IMR-90 (cell line): ENCODE measurements around the gene CTNNA2. TPM values are rescaled to one million over a fixed set of nuclear protein-coding genes. Genes with fewer than 3 reads are reported as not detected.
A peak's percentile ranks its signal among the peaks of the same experiment; 100 is the strongest.

Experiments used
- ATAC-seq: fragments of 200-7000 bp; cut with Tn5 transposase; 2 replicates; pipeline ENCODE4 v1.9.1; 2020; ENCODE audit warnings: low read depth, mild to moderate bottlenecking, moderate library complexity
- BruUV-seq: library from RNA; stranded (reverse); fragments of 400-500 nt; replicated peaks from 2 replicates; lab custom pipeline; 2021; lab: Mats Ljungman, UMichigan
- CTCF ChIA-PET: fragments of 300-600 bp; formaldehyde crosslinking; extraction: SDS; loops from one replicate; lab custom pipeline; 2021; ENCODE audit warnings: antibody characterized with exemption; lab: Yijun Ruan, JAX
- POLR2A ChIA-PET: fragments of 300-600 bp; sonication (Branson Sonifier 250); formaldehyde crosslinking; loops from one replicate; lab custom pipeline; 2022; ENCODE audit warnings: antibody characterized with exemption; ENCODE audit not compliant: unreplicated experiment; lab: Charles Lee
- DNase-seq: peaks from one replicate; pipeline ENCODE4 v3.0.0; 2013
- H2AFZ ChIP-seq: replicated peaks from 2 replicates; pipeline ENCODE3; 2013; ENCODE audit warnings: low read length, mild to moderate bottlenecking; ENCODE audit not compliant: poor library complexity
- H2AK5ac ChIP-seq: 2 replicates; pipeline ENCODE4 v1.6.1; 2013; ENCODE audit warnings: low read depth, low read length, inconsistent platforms
- H2AK9ac ChIP-seq: replicated peaks from 2 replicates; pipeline ENCODE3; 2013; ENCODE audit warnings: mild to moderate bottlenecking, low read depth, low read length, moderate library complexity; ENCODE audit not compliant: poor library complexity
- H2BK120ac ChIP-seq: 2 replicates; pipeline ENCODE4 v1.6.1; 2013; ENCODE audit warnings: low read depth, low read length, inconsistent platforms
- H2BK15ac ChIP-seq: 3 replicates; pipeline ENCODE4 v1.6.1; 2013; ENCODE audit warnings: low read depth, low read length, inconsistent platforms
- H2BK20ac ChIP-seq: 2 replicates; pipeline ENCODE4 v1.6.1; 2013; ENCODE audit warnings: low read depth, mild to moderate bottlenecking, inconsistent platforms, low read length, moderate library complexity
- H2BK5ac ChIP-seq: 2 replicates; pipeline ENCODE4 v1.6.1; 2013; ENCODE audit warnings: mild to moderate bottlenecking, low read depth, low read length, inconsistent platforms; ENCODE audit not compliant: poor library complexity, severe bottlenecking
- H3K14ac ChIP-seq: replicated peaks from 2 replicates; pipeline ENCODE4 v1.6.1; 2013; ENCODE audit warnings: low read depth, low read length, inconsistent platforms
- H3K18ac ChIP-seq: 2 replicates; pipeline ENCODE4 v1.6.1; 2013; ENCODE audit warnings: low read depth, low read length, control low read depth
- H3K23ac ChIP-seq: 2 replicates; pipeline ENCODE4 v1.6.1; 2013; ENCODE audit warnings: low read depth, low read length, inconsistent platforms
- H3K27ac ChIP-seq: 2 replicates; pipeline ENCODE4 v1.5.1; 2013; ENCODE audit warnings: mild to moderate bottlenecking, control low read depth, low read length; ENCODE audit not compliant: insufficient read depth
- H3K27me3 ChIP-seq: 2 replicates; pipeline ENCODE4 v1.6.1; 2013; ENCODE audit warnings: low read length; ENCODE audit not compliant: control insufficient read depth, insufficient read depth
- H3K36me3 ChIP-seq: 2 replicates; pipeline ENCODE4 v1.6.1; 2013; ENCODE audit warnings: low read length, mixed read lengths; ENCODE audit not compliant: control insufficient read depth, insufficient read depth
- H3K4ac ChIP-seq: 2 replicates; pipeline ENCODE4 v1.6.1; 2013; ENCODE audit warnings: low read depth, low read length, inconsistent platforms
- H3K4me1 ChIP-seq: 2 replicates; pipeline ENCODE4 v1.6.1; 2013; ENCODE audit warnings: low read length, mixed read lengths; ENCODE audit not compliant: control insufficient read depth, insufficient read depth
- H3K4me2 ChIP-seq: 2 replicates; pipeline ENCODE4 v1.6.1; 2013; ENCODE audit warnings: low read depth, mild to moderate bottlenecking, control low read depth, low read length, moderate library complexity
- H3K4me3 ChIP-seq: 2 replicates; pipeline ENCODE4 v1.5.1; 2013; ENCODE audit warnings: low read depth, mild to moderate bottlenecking, control low read depth, low read length, moderate library complexity; ENCODE audit not compliant: insufficient read depth
- H3K56ac ChIP-seq: 2 replicates; pipeline ENCODE4 v1.6.1; 2013; ENCODE audit warnings: low read length, inconsistent platforms; ENCODE audit not compliant: insufficient read depth; ENCODE audit errors: extremely low read depth
- H3K79me1 ChIP-seq, 2 experiments: 2 replicates each; pipeline ENCODE4 v1.6.1; 2013; ENCODE audit warnings: low read length in 2 of 2, inconsistent platforms in 1 of 2, low read depth in 1 of 2
- H3K9ac ChIP-seq: 2 replicates; pipeline ENCODE4 v1.6.1; 2013; ENCODE audit warnings: low read depth, low read length, control low read depth
- H3K9me1 ChIP-seq: 2 replicates; pipeline ENCODE4 v1.6.1; 2013; ENCODE audit warnings: low read length, inconsistent platforms; ENCODE audit not compliant: insufficient read depth
- H3K9me3 ChIP-seq: 2 replicates; pipeline ENCODE4 v1.6.1; 2013; ENCODE audit warnings: low read length; ENCODE audit not compliant: control insufficient read depth, insufficient read depth
- H4K20me1 ChIP-seq: 2 replicates; pipeline ENCODE4 v1.6.1; 2013; ENCODE audit warnings: low read length, inconsistent platforms; ENCODE audit not compliant: insufficient read depth
- H4K5ac ChIP-seq: 2 replicates; pipeline ENCODE4 v1.6.1; 2013; ENCODE audit warnings: mild to moderate bottlenecking, low read depth, low read length, control low read depth
- H4K8ac ChIP-seq, 2 experiments: 2 replicates each; pipeline ENCODE4 v1.6.1; 2013; ENCODE audit warnings: low read depth in 2 of 2, low read length in 2 of 2, control low read depth in 1 of 2, inconsistent platforms in 1 of 2
- H4K91ac ChIP-seq: 2 replicates; pipeline ENCODE4 v1.6.1; 2013; ENCODE audit warnings: low read depth, low read length, inconsistent platforms; ENCODE audit not compliant: insufficient read depth
- CEBPB ChIP-seq: IDR thresholded peaks from 2 replicates; pipeline ENCODE4 v1.6.1; 2012; ENCODE audit warnings: low read depth, low read length, improper control_type of control experiment
- WGBS, 2 experiments: methylation state at CpG; one replicate each; pipeline versions ENCODE4 v1.1.5 to v1.1.7; 2013; ENCODE audit warnings: missing lambda C conversion rate in 2 of 2; ENCODE audit not compliant: insufficient read length in 1 of 2; ENCODE audit errors: extremely low coverage in 2 of 2; 5-methylcytosine and 5-hydroxymethylcytosine counted together
- dilution Hi-C: fragments of 300-500 bp; cut with HindIII; formaldehyde crosslinking; loops from one replicate; pipeline ENCODE4 v1.14.3; 2018; ENCODE audit warnings: low sequenced_read_pairs; ENCODE audit not compliant: unreplicated experiment
- in situ Hi-C: fragments of 300-500 bp; cut with MboI; formaldehyde crosslinking; loops from 3 replicates; pipeline ENCODE4 v1.14.3; 2019; ENCODE audit warnings: low sequenced_read_pairs, inconsistent platforms, mixed read lengths
- intact Hi-C: fragments of 100-400 bp; cut with micrococcal nuclease; formaldehyde crosslinking; loops from 2 replicates; pipeline ENCODE4 v1.10.0; 2022
- polyA plus RNA-seq, 3 experiments: library from polyadenylated mRNA; depleted of rRNA; stranded (reverse); fragments of >200 nt; gene quantifications; 2 replicates each; pipeline ENCODE4 v1.2.3, GENCODE V29; 2012; ENCODE audit warnings: low replicate concordance in 1 of 3
- total RNA-seq: library from RNA; depleted of rRNA; stranded (reverse); fragments of >200 nt; gene quantifications from 2 replicates; pipeline ENCODE4 v1.2.3, GENCODE V29; 2012

CTNNA2 gene
- total and polyA plus RNA-seq, 2 of the 4 experiments (the other 2 are of a cell fraction), result not detected

DNA sequence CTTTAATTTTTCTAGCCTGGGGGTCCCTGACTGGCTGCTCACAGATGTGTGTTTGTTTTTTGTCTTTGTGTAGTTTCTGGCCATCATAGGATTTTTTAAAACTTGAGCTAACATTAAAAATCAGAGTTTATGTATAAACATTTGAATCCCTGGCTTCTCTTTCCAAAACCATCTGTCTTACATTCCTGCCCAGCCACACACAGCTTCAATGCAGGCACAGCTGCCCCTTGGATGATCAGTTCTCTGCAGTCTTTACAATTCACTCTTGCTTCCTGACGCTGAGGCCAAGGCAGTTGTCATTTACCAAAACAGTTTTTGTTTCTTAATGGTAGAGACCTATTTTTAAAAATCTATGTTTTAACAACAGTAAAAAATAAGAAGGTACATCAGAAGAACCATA lies 960.9 kb downstream of the CTNNA2 start:
- H2BK120ac ChIP-seq, result no peak overlapping the region
- CTCF ChIA-PET, result no interaction called here
- H3K4me2 ChIP-seq, result no peak overlapping the region
- no peaks in the 10 kb centered on the region for H3K79me1 ChIP-seq
- H3K36me3 ChIP-seq, result no peaks in the 10 kb centered on the region
- H3K4me1 ChIP-seq, result no peaks in the 10 kb centered on the region
- no peak overlapping the region for H3K14ac ChIP-seq
- POLR2A ChIA-PET, result no interaction called here
- peak; percentile 40; the same call in 1 of the 2 replicates for ATAC-seq
- dilution Hi-C loops, result no loop called here
- no peak overlapping the region for H2AK9ac ChIP-seq
- no peak overlapping the region for H3K9ac ChIP-seq
- no peak overlapping the region for H4K91ac ChIP-seq
- no peaks in the 10 kb centered on the region for H3K9me3 ChIP-seq
- H3K18ac ChIP-seq, result no peak overlapping the region
- BruUV-seq, result no TSS peak
- H4K5ac ChIP-seq, result no peak overlapping the region
- H3K9me1 ChIP-seq, result no peaks in the 10 kb centered on the region
- no peaks in the 10 kb centered on the region for H3K27me3 ChIP-seq
- H3K4ac ChIP-seq, result no peak overlapping the region
- WGBS, 2 experiments, result no CpG with 5 or more reads among the region's 1 CpG
- no peak overlapping the region for H2BK5ac ChIP-seq
- no peaks in the 10 kb centered on the region for H4K20me1 ChIP-seq
- H2AFZ ChIP-seq, result no peak overlapping the region
- H2BK20ac ChIP-seq, result no peak overlapping the region
- H3K4me3 ChIP-seq, result no peak overlapping the region
- in situ Hi-C loops, result no loop called here
- H3K27ac ChIP-seq, result no peak overlapping the region
- H2AK5ac ChIP-seq, result no peak overlapping the region
- TF ChIP-seq CEBPB, result no peak
- no peak for DNase-seq
- no peak overlapping the region for H4K8ac ChIP-seq
- no peak overlapping the region for H3K56ac ChIP-seq
- intact Hi-C loops, result no loop called here
- H3K23ac ChIP-seq, result no peak overlapping the region
- H2BK15ac ChIP-seq, result no peak overlapping the region
